Heart right ventricle (tissue), 16 donors: ENCODE data around the gene ELF5. TPM values are rescaled to one million over a fixed set of nuclear protein-coding genes. Genes with fewer than 3 reads are reported as not detected.
A peak's percentile ranks its signal among the peaks of the same experiment; 100 is the strongest.

Source experiments
- ATAC-seq, 8 donors: fragments of 200-7000 bp; cut with Tn5 transposase; one replicate each; pipeline ENCODE4 v1.9.1; 2020; ENCODE audit warnings: mild to moderate bottlenecking in 8 of 8, moderate library complexity in 8 of 8, moderate number of reproducible peaks in 1 of 8
- DNase-seq, 2 donors: peaks; one replicate each; pipeline ENCODE4 v3.0.0-alpha.2; 2020
- H3K27ac ChIP-seq, 10 donors: fragments of 200-600 bp; sonication (generic) in 2 of 10; one replicate each; pipeline versions ENCODE4 v1.5.0 to v1.8.0; 2020 to 2022; ENCODE audit warnings: mild to moderate bottlenecking in 3 of 10
- H3K27me3 ChIP-seq, 7 donors: fragments of 200-600 bp; one replicate each; pipeline ENCODE4 v1.8.0; 2021 to 2022; ENCODE audit warnings: mild to moderate bottlenecking in 2 of 7
- H3K36me3 ChIP-seq, 9 donors: fragments of 200-600 bp; sonication (generic) in 1 of 9; one replicate each; pipeline versions ENCODE4 v1.5.0 to v1.8.0; 2020 to 2022; ENCODE audit warnings: mild to moderate bottlenecking in 2 of 9
- H3K4me1 ChIP-seq, 9 donors: fragments of 200-600 bp; sonication (generic) in 1 of 9; one replicate each; pipeline versions ENCODE4 v1.5.0 to v1.8.0; 2020 to 2022; ENCODE audit warnings: mild to moderate bottlenecking in 4 of 9
- H3K4me3 ChIP-seq, 10 donors: fragments of 200-600 bp; sonication (generic) in 2 of 10; one replicate each; pipeline versions ENCODE4 v1.5.0 to v1.8.0; 2020 to 2022; ENCODE audit warnings: mild to moderate bottlenecking in 7 of 10, moderate library complexity in 2 of 10
- H3K9me3 ChIP-seq, 11 donors: fragments of 200-600 bp in 10 of 11; sonication (generic) in 2 of 11; one replicate each; pipeline versions ENCODE4 v1.5.0 to v1.8.0; 2013 to 2022; ENCODE audit warnings: mild to moderate bottlenecking in 2 of 11, control low read depth in 1 of 11, moderate library complexity in 1 of 11
- WGBS, 2 donors: extraction: QIAGEN DNeasy Blood & Tissue Kit; methylation state at CpG; one replicate each; pipeline ENCODE4 v1.1.7; 2013; ENCODE audit warnings: inconsistent platforms in 1 of 2; 5-methylcytosine and 5-hydroxymethylcytosine counted together
- intact Hi-C, 10 donors: fragments of 100-400 bp; cut with DNase I; formaldehyde crosslinking; loops; one replicate each; pipeline versions ENCODE4 v1.11.1 to v1.14.2; 2022
- polyA plus RNA-seq, 2 donors: library from polyadenylated mRNA; stranded (reverse); fragments of 200-250 nt; gene quantifications; one replicate each; pipeline ENCODE4 v1.2.3, GENCODE V29; 2013
- total RNA-seq, 10 donors: library from RNA; stranded (reverse); fragmentation: NEBNext Ultra II Directional in 3 of 10; extraction: Animal tissue kit (Norgen Biotek cat#: 25700) in 3 of 10; gene quantifications; one replicate each; pipeline versions ENCODE4 v1.2.1 to v1.2.4, GENCODE V29; 2021 to 2023
- TF ChIP-seq, protein P1 (sequence below), 9 donors: fragments of 200-600 bp; sonication (generic) in 2 of 9; IDR thresholded peaks; one replicate each; pipeline versions ENCODE4 v1.5.0 to v1.8.0; 2021 to 2022; ENCODE audit warnings: antibody characterized with exemption in 9 of 9, mild to moderate bottlenecking in 5 of 9, moderate library complexity in 1 of 9
- donor health status: Arrhythmogenic right ventricular cardiomyopathy.
- donor health status: ischemic (EF 13 %, LVEDD 7.1; RV severe dilation, severe dysfunction).
- donor health status: healthy with polysubstance abuse.
- donor health status: DM: no; HTN: yes; CAD: no.
- donor health status: DM: no; HTN: no; CAD: no.
- donor health status: ischemic (EF 25% LVEDD 6.9; RV normal size, moderate dysfunction).
- donor health status: ischemic (EF 25% LVEDD 5.7; RV mildly dilated, moderate dysfunction).
- donor health status: healthy.
- donor health status: DM: yes; HTN: yes; CAD: no.
- donor health status: Ischemic cardiomyopathy.
- donor health status: ischemic (EF 35%, LVEDD 5.7; RV mildly dilated, moderate dysfunction).
- donor health status: nonischemic (EF 11% LVEDD 7.7; RV severe dilation, severe dysfunction).
- donor health status: DM: yes; HTN: yes; CAD: no.
- donor health status: PGD.
- donor health status: ischemic (EF 29% LVEDD 5.4; RV normal size, mild dysfunction).
- donor health status: nonischemic (EF 23%, LVEDD 6.1; RV moderate dilation, normal function).

ELF5 gene
- total and polyA plus RNA-seq, 12 donors, result not detected

DNA sequence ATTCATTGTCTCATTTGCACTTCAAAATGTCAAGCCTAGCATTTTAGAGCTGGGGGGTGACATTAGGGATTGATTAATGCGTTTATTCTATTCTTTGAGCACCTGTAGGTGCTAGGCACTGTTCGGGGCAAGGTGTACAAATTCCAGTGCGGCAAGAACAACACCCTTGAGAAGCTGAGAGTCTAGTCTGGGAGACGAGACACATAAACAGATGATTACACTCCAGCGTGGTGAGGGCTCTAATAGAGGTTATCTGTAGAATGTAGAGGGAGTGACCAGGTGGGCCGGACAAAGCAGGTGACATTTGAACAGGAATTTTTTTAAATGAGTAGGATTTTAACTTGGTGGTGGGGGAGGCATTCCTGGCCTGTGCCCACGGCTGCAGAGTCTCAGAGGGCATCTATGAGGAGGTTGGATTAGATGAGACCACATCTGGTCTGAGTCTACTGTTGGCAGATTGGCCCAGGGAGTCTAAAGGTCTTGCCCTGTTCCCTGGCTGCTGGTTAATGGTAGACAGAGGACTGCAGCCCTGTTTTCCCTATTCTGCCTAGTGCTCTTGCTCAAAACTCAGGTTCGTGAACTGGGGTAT, 73.9 kb downstream of the ELF5 start:
- H3K4me1 ChIP-seq, result peaks cover 7 to 60% (median 49%) of the 10 kb centered on the region in 9 donors

DNA sequence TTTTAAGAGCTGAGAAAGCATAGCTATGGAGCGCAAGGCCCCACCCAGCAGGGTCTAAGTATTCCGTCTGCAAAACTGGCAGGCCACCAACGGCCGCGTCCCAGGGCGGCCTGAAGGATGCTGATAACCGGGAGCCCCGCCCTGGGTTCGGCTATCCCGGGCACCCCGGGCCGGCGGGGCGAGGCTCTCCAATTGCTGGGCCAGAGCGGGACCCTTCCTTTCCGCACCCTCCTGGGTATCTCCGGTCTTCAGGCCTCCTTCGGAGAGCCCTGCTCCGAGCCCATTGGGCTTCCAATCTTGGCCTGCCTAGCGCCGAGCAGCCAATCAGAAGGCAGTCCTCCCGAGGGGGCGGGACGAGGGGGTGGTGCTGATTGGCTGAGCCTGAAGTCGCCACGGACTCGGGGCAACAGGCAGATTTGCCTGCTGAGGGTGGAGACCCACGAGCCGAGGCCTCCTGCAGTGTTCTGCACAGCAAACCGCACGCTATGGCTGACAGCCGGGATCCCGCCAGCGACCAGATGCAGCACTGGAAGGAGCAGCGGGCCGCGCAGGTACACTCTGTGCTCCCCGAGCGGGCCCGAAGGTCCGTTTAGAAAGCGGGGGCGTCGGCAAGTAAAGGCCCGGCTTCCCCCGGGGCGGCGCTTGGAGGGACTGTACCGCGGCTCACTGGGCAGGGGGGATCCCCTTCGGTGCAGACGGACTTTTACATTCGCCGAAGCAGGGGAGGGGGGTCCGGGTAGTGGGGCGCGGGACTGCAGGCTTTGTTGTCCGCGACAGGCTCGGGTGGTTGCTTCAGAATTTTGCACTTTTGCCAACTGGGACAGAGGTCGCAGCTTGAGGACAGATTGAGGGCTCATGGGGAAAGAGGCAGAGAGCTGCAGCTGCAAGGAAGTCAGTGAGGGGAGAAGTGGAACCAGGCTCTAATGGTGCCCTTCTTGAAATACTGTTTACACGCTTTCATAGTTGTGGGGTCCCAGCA, 74.8 kb downstream of the ELF5 start, which contains the start of gene CAT:
Gene CAT (plus strand): TSS at position 406 of the 979 bp plus-strand sequence. CDS start 80 bp downstream, at position 486.
- intact Hi-C loops, result loop anchor here in 2 of 10 donors (1.0 to 5.0 kb wide), 2 partner anchors 388 to 1498 kb away; partner anchors contain the start of gene CAPRIN1 (in 1 of the 2)
- TF ChIP-seq, protein P1, sequence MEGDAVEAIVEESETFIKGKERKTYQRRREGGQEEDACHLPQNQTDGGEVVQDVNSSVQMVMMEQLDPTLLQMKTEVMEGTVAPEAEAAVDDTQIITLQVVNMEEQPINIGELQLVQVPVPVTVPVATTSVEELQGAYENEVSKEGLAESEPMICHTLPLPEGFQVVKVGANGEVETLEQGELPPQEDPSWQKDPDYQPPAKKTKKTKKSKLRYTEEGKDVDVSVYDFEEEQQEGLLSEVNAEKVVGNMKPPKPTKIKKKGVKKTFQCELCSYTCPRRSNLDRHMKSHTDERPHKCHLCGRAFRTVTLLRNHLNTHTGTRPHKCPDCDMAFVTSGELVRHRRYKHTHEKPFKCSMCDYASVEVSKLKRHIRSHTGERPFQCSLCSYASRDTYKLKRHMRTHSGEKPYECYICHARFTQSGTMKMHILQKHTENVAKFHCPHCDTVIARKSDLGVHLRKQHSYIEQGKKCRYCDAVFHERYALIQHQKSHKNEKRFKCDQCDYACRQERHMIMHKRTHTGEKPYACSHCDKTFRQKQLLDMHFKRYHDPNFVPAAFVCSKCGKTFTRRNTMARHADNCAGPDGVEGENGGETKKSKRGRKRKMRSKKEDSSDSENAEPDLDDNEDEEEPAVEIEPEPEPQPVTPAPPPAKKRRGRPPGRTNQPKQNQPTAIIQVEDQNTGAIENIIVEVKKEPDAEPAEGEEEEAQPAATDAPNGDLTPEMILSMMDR (IDR thresholded peaks at IDR 0.05), result no peak
- H3K4me1 ChIP-seq, result peaks cover 7 to 51% (median 44%) of the 10 kb centered on the region in 9 donors

More for the DNA sequence above, 73.9 kb downstream of the ELF5 start:
- 23 to 28% methylated on average over 8 of the region's 8 CpGs for WGBS, 2 donors
- no peak for DNase-seq
- Histone ChIP-seq H3K36me3 (peaks cover 0 to 11% (median 0%) of the 10 kb centered on the region in 9 donors), H3K27me3 (no peaks in the 10 kb centered on the region), H3K4me3 (peak overlapping the region; percentile 58 to 97 (median 79)), H3K27ac (peak overlapping the region; percentile 76 to 97 (median 92)), H3K9me3 (no peaks in the 10 kb centered on the region)
- intact Hi-C loops, result loop anchor here in 2 of 10 donors (5.0 to 10.0 kb wide), 2 partner anchors 335 to 1498 kb away; partner anchors contain the start of gene NAT10 (in 1 of the 2)
- TF ChIP-seq, protein P1 (IDR thresholded peaks at IDR 0.05), result no peak
- no peak for ATAC-seq

DNA sequence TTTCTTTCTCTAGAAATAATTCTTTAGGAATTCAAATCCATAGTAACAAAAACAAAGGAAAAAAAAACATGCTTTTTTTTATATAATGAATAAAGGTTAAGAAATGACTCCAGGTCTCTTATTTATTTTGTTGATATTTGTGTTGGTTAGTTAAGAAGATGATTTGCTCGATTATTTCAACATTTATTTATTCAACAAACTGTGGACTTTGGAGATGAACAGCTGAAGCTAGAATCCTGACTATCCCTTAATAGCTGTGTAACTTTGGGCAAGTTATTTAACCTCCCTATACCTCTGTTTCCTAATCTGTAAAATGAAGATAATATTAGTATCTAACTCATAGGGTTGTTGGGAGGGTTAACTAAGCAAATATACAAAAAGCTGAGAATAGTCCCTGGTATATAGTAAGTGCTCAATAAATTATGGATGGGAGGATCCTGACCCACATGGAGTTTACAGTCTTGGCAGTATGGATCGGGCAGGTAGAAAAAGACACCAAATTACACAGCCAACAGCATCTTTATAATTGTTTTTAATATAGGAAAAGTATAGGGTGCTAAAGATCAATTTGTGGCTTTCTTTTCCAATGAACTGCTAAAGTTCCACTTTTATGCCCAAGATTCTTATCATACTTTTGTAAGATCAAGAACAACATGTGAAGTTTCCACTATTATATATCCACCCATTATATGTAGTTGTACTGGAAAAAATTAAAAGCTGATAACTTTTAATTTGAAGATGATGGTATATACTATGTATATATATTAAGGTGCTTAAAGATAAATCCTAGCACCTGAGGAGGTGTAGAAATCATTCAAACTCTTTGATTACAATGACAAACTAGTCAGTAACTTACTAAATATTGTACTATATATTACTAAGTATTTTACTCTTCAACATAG, 76.1 kb downstream of the ELF5 start:
- 93 to 94% methylated on average over 2 of the region's 2 CpGs for WGBS, 2 donors
- Histone ChIP-seq H3K9me3 (no peaks in the 10 kb centered on the region), H3K27me3 (no peaks in the 10 kb centered on the region), H3K4me3 (peak overlapping the region in 8 of 10 donors; percentile 66 to 97 (median 85)), H3K4me1 (peaks cover 7 to 39% (median 31%) of the 10 kb centered on the region in 9 donors), H3K36me3 (peaks cover 0 to 11% (median 0%) of the 10 kb centered on the region in 9 donors), H3K27ac (peak overlapping the region in 8 of 10 donors; percentile 81 to 97 (median 94))
- ATAC-seq (no peak), DNase-seq (no peak)
- TF ChIP-seq, protein P1 (IDR thresholded peaks at IDR 0.05), result no peak
- intact Hi-C loops, result loop anchor here in 2 of 10 donors (1.0 to 5.0 kb wide), 2 partner anchors 386 to 1500 kb away; partner anchors contain the start of gene CAPRIN1 (in 1 of the 2)

More for the DNA sequence above, 74.8 kb downstream of the ELF5 start, which contains the start of gene CAT:
- whole genome bisulfite sequencing, 2 donors, result 0 to 1% methylated on average over 62 of the region's 62 CpGs
- Histone ChIP-seq H3K27ac (peak within 1 kb of the TSS; percentile 76 to 97 (median 92)), H3K4me3 (peak within 1 kb of the TSS; percentile 58 to 97 (median 79)), H3K9me3 (no peaks in the 10 kb centered on the region), H3K36me3 (peaks cover 0 to 11% (median 0%) of the 10 kb centered on the region in 9 donors), H3K27me3 (no peaks in the 10 kb centered on the region)
- peak; percentile 98 to 100 (median 99) for ATAC-seq
- DNase-seq, result peak; percentile 98
